ENCODE results near the gene C20orf173.

GRCh38 chr20:35560105-35560511, 30.7 kb upstream of the C20orf173 start:
- no peak for TF ChIP-seq CTCF (IDR thresholded peaks at IDR 0.05; ENCODE audit: insufficient read depth, low read length, poor library complexity, severe bottlenecking)
- no peak for TF ChIP-seq EZH2phosphoT487 (conservative IDR thresholded peaks at IDR 0.05; ENCODE audit: low read length)

Measured in SU-DHL-6 (cell line).